Heart left ventricle (tissue), 13 donors: ENCODE measurements around the gene SP6.

ENCODE experiments used
- POLR2A ChIP-seq, 2 donors: fragments of 450-650 bp; IDR thresholded peaks; one replicate each; pipeline ENCODE4 v1.6.1; 2017; ENCODE audit warnings: antibody characterized with exemption in 2 of 2, mild to moderate bottlenecking in 2 of 2, moderate library complexity in 2 of 2
- TF ChIP-seq, protein P1 (sequence below), 12 donors: fragments of 200-600 bp; sonication (generic) in 4 of 12; IDR thresholded peaks; one replicate each; pipeline versions ENCODE4 v1.5.0 to v1.8.0; 2018 to 2022; ENCODE audit warnings: antibody characterized with exemption in 12 of 12, mild to moderate bottlenecking in 5 of 12
- donor health status: ischemic (EF 13 %, LVEDD 7.1; RV severe dilation, severe dysfunction).
- donor health status: DM: no; HTN: yes; CAD: no.
- donor health status: DM: no; HTN: no; CAD: no.
- donor health status: ischemic (EF 25% LVEDD 6.9; RV normal size, moderate dysfunction).
- donor health status: ischemic (EF 25% LVEDD 5.7; RV mildly dilated, moderate dysfunction).
- donor health status: ischemic (EF 35%, LVEDD 5.7; RV mildly dilated, moderate dysfunction).
- donor health status: nonischemic (EF 11% LVEDD 7.7; RV severe dilation, severe dysfunction).
- donor health status: DM: yes; HTN: yes; CAD: no.
- donor health status: PGD.
- donor health status: ischemic (EF 29% LVEDD 5.4; RV normal size, mild dysfunction).
- donor health status: nonischemic (EF 23%, LVEDD 6.1; RV moderate dilation, normal function).

DNA sequence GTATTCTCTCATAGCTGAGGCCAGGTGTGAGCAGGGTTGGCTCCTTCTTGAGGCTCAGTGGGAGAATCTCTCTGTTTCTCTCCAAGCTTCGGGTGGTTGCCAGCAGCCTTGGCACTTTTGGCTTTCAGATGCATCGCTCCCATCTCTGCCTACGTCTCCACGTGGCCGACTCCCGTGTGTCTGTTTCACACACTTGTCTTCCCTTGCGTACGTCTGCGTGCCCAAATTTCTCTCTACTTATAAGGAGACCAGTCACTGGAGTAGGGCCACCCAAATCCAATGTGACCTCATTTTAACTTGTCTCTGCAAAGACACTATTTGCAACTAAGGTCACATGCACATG lies 44.1 kb downstream of the SP6 start:
- TF ChIP-seq, protein P1, sequence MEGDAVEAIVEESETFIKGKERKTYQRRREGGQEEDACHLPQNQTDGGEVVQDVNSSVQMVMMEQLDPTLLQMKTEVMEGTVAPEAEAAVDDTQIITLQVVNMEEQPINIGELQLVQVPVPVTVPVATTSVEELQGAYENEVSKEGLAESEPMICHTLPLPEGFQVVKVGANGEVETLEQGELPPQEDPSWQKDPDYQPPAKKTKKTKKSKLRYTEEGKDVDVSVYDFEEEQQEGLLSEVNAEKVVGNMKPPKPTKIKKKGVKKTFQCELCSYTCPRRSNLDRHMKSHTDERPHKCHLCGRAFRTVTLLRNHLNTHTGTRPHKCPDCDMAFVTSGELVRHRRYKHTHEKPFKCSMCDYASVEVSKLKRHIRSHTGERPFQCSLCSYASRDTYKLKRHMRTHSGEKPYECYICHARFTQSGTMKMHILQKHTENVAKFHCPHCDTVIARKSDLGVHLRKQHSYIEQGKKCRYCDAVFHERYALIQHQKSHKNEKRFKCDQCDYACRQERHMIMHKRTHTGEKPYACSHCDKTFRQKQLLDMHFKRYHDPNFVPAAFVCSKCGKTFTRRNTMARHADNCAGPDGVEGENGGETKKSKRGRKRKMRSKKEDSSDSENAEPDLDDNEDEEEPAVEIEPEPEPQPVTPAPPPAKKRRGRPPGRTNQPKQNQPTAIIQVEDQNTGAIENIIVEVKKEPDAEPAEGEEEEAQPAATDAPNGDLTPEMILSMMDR (IDR thresholded peaks at IDR 0.05): no peak
- TF ChIP-seq POLR2A (IDR thresholded peaks at IDR 0.05): no peak
